WTC11 (cell line): Measurements from ENCODE around the gene YY1AP1. TPM values are rescaled to one million over a fixed set of nuclear protein-coding genes. Genes with fewer than 3 reads are reported as not detected.
"Not testable (repeated sequence)": the region's sequence is repeated elsewhere in the genome, so short reads cannot be mapped to it uniquely, and the experiment has no call there.

Experiments used
- ATAC-seq: fragments of 200-7000 bp; cut with Tn5 transposase; 2 replicates; pipeline ENCODE4 v1.10.0; 2021; ENCODE audit warnings: mild to moderate bottlenecking, moderate library complexity
- CTCF ChIA-PET: fragments of 300-600 bp; sonication (Branson Sonifier 250); formaldehyde crosslinking; loops from one replicate; lab custom pipeline; 2021; ENCODE audit warnings: antibody characterized with exemption; lab: Charles Lee
- POLR2A ChIA-PET: fragments of 350-600 bp; sonication (Branson Sonifier 250); formaldehyde crosslinking; loops from one replicate; lab custom pipeline; 2021; ENCODE audit warnings: antibody characterized with exemption; lab: Charles Lee
- DNase-seq: peaks from one replicate; pipeline ENCODE4 v3.0.0; 2021; ENCODE audit warnings: low spot score
- H3K27ac Mint-ChIP-seq: 2 replicates; pipeline ENCODE4 v1.8.0; 2021; ENCODE audit warnings: mixed read lengths
- H3K27me3 Mint-ChIP-seq: 2 replicates; pipeline ENCODE4 v1.8.0; 2021; ENCODE audit warnings: low read depth, mild to moderate bottlenecking, moderate library complexity, mixed read lengths
- H3K36me3 Mint-ChIP-seq: 2 replicates; pipeline ENCODE4 v1.8.0; 2021; ENCODE audit warnings: mixed read lengths
- H3K4me1 Mint-ChIP-seq: 2 replicates; pipeline ENCODE4 v1.8.0; 2022; ENCODE audit warnings: mixed read lengths
- H3K4me3 Mint-ChIP-seq: 2 replicates; pipeline ENCODE4 v1.8.0; 2021; ENCODE audit warnings: mild to moderate bottlenecking, moderate library complexity, mixed read lengths
- H3K9me3 Mint-ChIP-seq: 2 replicates; pipeline ENCODE4 v1.8.0; 2021; ENCODE audit warnings: mixed read lengths
- AR ChIP-seq: fragments of 250-450 bp; sonication (Bioruptor Pico); IDR thresholded peaks from 2 replicates; pipeline ENCODE4 v1.9.0; 2021; ENCODE audit warnings: mild to moderate bottlenecking
- ARID4B ChIP-seq: sonication (generic); formaldehyde crosslinking; IDR thresholded peaks from 2 replicates; pipeline ENCODE4 v1.8.0; 2023; ENCODE audit warnings: missing genetic modification reagents, mild to moderate bottlenecking, borderline replicate concordance
- FOXJ3 ChIP-seq: sonication (generic); formaldehyde crosslinking; IDR thresholded peaks from 2 replicates; pipeline ENCODE4 v1.9.0; 2021; ENCODE audit warnings: missing genetic modification reagents, mild to moderate bottlenecking, borderline replicate concordance
- GRHL2 ChIP-seq: fragments of 250-450 bp; sonication (Bioruptor Pico); IDR thresholded peaks from 2 replicates; pipeline ENCODE4 v1.8.0; 2022; ENCODE audit warnings: mild to moderate bottlenecking, moderate library complexity; ENCODE audit not compliant: insufficient replicate concordance, severe bottlenecking
- JUN ChIP-seq: sonication (generic); formaldehyde crosslinking; IDR thresholded peaks from 2 replicates; pipeline ENCODE4 v1.8.0; 2023; ENCODE audit warnings: mild to moderate bottlenecking, missing genetic modification reagents
- KAT7 ChIP-seq: sonication (generic); formaldehyde crosslinking; IDR thresholded peaks from 2 replicates; pipeline ENCODE4 v1.8.1; 2023; ENCODE audit warnings: missing genetic modification reagents, mild to moderate bottlenecking, borderline replicate concordance
- NR1H2 ChIP-seq: sonication (generic); formaldehyde crosslinking; IDR thresholded peaks from 2 replicates; pipeline ENCODE4 v1.9.0; 2021; ENCODE audit warnings: mild to moderate bottlenecking, moderate library complexity, missing genetic modification reagents
- PREB ChIP-seq: sonication (generic); formaldehyde crosslinking; IDR thresholded peaks from 2 replicates; pipeline ENCODE4 v1.8.1; 2022; ENCODE audit warnings: mild to moderate bottlenecking, missing genetic modification reagents, moderate library complexity, borderline replicate concordance
- PRRX2 ChIP-seq: fragments of 250-450 bp; sonication (Bioruptor Pico); IDR thresholded peaks from 2 replicates; pipeline ENCODE4 v1.8.0; 2021; ENCODE audit warnings: mild to moderate bottlenecking
- RELA ChIP-seq: sonication (generic); formaldehyde crosslinking; IDR thresholded peaks from 2 replicates; pipeline ENCODE4 v1.8.1; 2022; ENCODE audit warnings: missing genetic modification reagents, mild to moderate bottlenecking, borderline replicate concordance
- STAT6 ChIP-seq: sonication (generic); formaldehyde crosslinking; conservative IDR thresholded peaks from 2 replicates; pipeline ENCODE4 v1.8.1; 2023; ENCODE audit warnings: mild to moderate bottlenecking, low read depth, missing genetic modification reagents, moderate library complexity
- ZNF121 ChIP-seq: sonication (generic); formaldehyde crosslinking; IDR thresholded peaks from 2 replicates; pipeline ENCODE4 v1.8.0; 2023; ENCODE audit warnings: missing genetic modification reagents
- ZNF232 ChIP-seq: sonication (generic); formaldehyde crosslinking; IDR thresholded peaks from 2 replicates; pipeline ENCODE4 v1.8.0; 2022; ENCODE audit warnings: mild to moderate bottlenecking, missing genetic modification reagents
- ZNF423 ChIP-seq: fragments of 250-450 bp; sonication (Bioruptor Pico); IDR thresholded peaks from 2 replicates; pipeline ENCODE4 v2.1.2; 2022; ENCODE audit warnings: mild to moderate bottlenecking, moderate library complexity
- total RNA-seq: library from RNA; stranded (reverse); gene quantifications from 3 replicates; pipeline ENCODE4 v1.2.3, GENCODE V29; 2021

YY1AP1 gene
- total RNA-seq, 1 experiment from 2014 or later, result 45.0 TPM

- H3K9me3 Mint-ChIP-seq, DNase-seq, ATAC-seq, H3K27me3 Mint-ChIP-seq, POLR2A ChIA-PET, H3K4me1 Mint-ChIP-seq, H3K27ac Mint-ChIP-seq, H3K4me3 Mint-ChIP-seq: not testable (repeated sequence)
- CTCF ChIA-PET, result interaction anchor here (1.2 kb wide), 1 partner anchor 10 kb away, joined by 6 read pairs; no protein-coding TSS in a partner anchor
- peaks cover 62% of the 10 kb centered on the region for H3K36me3 Mint-ChIP-seq
- peak; percentile 77; the same call in 1 of the 2 replicates for TF ChIP-seq ZNF121 (CRISPR knock-in tag)
Measured at GRCh38 chr1:155712636-155713035, 24.1 kb upstream of the YY1AP1 start.

GRCh38 chr1:155711457-155711856 lies 22.9 kb upstream of the YY1AP1 start:
- H3K4me3 Mint-ChIP-seq, ATAC-seq, POLR2A ChIA-PET, H3K4me1 Mint-ChIP-seq, H3K9me3 Mint-ChIP-seq, H3K27me3 Mint-ChIP-seq, DNase-seq, CTCF ChIA-PET, H3K27ac Mint-ChIP-seq: not testable (repeated sequence)
- H3K36me3 Mint-ChIP-seq, result peaks cover 55% of the 10 kb centered on the region

- no peak overlapping the region for H3K4me3 Mint-ChIP-seq
- H3K9me3 Mint-ChIP-seq, result peaks cover 4% of the 10 kb centered on the region
- no peak for DNase-seq
- no peak for ATAC-seq
- POLR2A ChIA-PET, result no interaction called here
- no peaks in the 10 kb centered on the region for H3K4me1 Mint-ChIP-seq
- no peak overlapping the region for H3K27ac Mint-ChIP-seq
- no peaks in the 10 kb centered on the region for H3K27me3 Mint-ChIP-seq
- CTCF ChIA-PET, result no interaction called here
- peaks cover 45% of the 10 kb centered on the region for H3K36me3 Mint-ChIP-seq
- TF ChIP-seq AR (CRISPR knock-in tag), result no peak
- no peak for TF ChIP-seq STAT6 (CRISPR knock-in tag)
- no peak for TF ChIP-seq NR1H2 (CRISPR knock-in tag)
- TF ChIP-seq ZNF423, result no peak
- TF ChIP-seq PRRX2, result no peak
- no peak for TF ChIP-seq JUN (CRISPR knock-in tag)
- no peak for TF ChIP-seq GRHL2 (CRISPR knock-in tag)
- TF ChIP-seq KAT7 (CRISPR knock-in tag), result no peak
- TF ChIP-seq RELA (CRISPR knock-in tag), result no peak
- TF ChIP-seq, all 79 proteins: peak for 0
Measured at GRCh38 chr1:155709391-155709790, 20.8 kb upstream of the YY1AP1 start.

GRCh38 chr1:155706139-155706538 lies 17.6 kb upstream of the YY1AP1 start:
- ATAC-seq, result no peak
- POLR2A ChIA-PET, result no interaction called here
- CTCF ChIA-PET, result no interaction called here
- TF ChIP-seq FOXJ3 (CRISPR knock-in tag) (no peak), ZNF232 (CRISPR knock-in tag) (no peak), ARID4B (CRISPR knock-in tag) (no peak), STAT6 (CRISPR knock-in tag) (no peak), PREB (CRISPR knock-in tag) (no peak)

More at GRCh38 chr1:155706139-155706538, 17.6 kb upstream of the YY1AP1 start:
- DNase-seq, result no peak
- Mint-ChIP-seq H3K4me3 (no peak overlapping the region), H3K9me3 (peaks cover 4% of the 10 kb centered on the region), H3K27ac (no peak overlapping the region; the same call in 1 of the 2 replicates), H3K36me3 (peaks cover 21% of the 10 kb centered on the region), H3K4me1 (no peaks in the 10 kb centered on the region), H3K27me3 (no peaks in the 10 kb centered on the region)
